ENCODE measurements around the gene MMD2.

DNA sequence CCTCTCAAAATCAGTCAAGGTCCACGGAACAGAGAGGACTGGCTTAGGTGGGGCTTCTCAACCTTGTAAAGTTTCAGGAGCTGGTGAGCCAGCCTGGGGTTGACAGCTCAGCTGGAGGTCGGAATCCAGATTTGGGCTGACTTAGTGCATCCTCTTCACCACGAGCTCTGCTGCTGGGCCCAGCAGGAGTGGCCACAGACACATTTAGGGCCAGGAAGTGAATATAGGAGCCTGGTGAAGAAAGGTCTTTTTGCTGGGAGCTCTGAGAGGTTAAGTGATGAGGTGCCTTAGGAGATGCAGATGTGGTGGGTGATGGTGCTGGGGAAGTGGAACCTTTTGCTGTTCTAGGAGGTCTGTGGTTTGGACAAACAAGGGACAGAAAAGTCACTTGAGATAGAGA lies 39.3 kb upstream of the MMD2 start:
- TF ChIP-seq EZH2phosphoT487 (IDR thresholded peaks at IDR 0.05; ENCODE audit: insufficient read depth, low read depth) = no peak
- TF ChIP-seq EZH2 (IDR thresholded peaks at IDR 0.05; ENCODE audit: insufficient read depth, poor library complexity, severe bottlenecking) = no peak

All from GM23248 (cell line).